CD4-positive, alpha-beta T cell treated with Interleukin-17A for 4 hours (primary cell): ENCODE data around the gene PUS7L.
"Not testable (repeated sequence)": the region's sequence is repeated elsewhere in the genome, so short reads cannot be mapped to it uniquely, and the experiment has no call there.

Source experiments
- DNase-seq: peaks from one replicate; pipeline ENCODE4 v3.0.0-alpha.2; 2020; ENCODE audit warnings: mixed read lengths

The PUS7L gene

DNA sequence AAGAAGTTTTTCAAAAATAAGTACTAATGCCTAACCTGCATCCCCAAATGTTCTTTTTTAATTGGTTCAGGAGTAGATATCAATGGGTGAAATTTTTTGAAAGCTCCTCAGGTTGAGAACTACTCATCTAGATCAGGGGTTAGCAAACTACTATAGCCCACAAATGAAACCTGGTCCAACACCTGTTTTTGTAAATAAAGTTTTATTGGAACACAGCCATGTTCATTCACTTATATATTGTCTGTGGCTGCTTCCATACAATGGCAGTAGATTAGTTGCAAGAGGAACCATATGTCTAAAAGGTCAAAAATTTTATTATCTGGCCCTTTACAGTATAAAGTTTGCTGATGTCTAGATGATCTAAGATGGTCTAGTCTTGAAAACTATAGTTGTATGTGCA lies 13.8 kb downstream of the PUS7L start:
- no peak for DNase-seq

GRCh38 chr12:43742106-43742505 lies 16.5 kb downstream of the PUS7L start:
- no peak for DNase-seq

DNA sequence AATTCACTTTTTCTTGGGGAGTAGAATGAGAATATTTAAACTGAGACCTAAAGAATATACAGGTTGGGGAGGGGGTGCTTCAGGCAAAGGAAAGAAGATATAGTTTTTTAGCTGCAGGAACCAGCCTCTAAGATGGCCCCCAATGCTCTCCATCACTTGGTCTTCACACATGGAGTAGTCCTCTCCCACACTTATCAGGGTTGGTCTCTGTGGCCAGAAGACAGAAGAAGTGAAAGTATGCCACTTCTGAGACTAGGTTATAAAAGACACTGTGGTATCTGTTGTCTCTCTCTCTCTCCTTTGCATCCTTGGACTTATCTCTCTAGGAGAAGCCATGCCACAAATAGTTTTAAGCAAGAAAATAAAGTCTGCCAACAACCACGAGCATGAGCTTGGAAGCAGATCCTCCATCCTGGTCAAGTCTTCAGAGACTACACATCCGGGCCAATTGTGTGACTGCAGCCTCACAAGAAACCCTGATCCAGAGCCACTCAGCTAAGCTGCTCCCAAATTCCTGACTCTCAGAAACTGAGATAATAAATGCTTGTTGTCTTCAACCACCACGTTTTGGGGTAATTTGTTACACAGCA lies 18.0 kb downstream of the PUS7L start:
- DNase-seq, result no peak

GRCh38 chr12:43737646-43738045 lies 20.9 kb downstream of the PUS7L start:
- DNase-seq, result no peak

DNA sequence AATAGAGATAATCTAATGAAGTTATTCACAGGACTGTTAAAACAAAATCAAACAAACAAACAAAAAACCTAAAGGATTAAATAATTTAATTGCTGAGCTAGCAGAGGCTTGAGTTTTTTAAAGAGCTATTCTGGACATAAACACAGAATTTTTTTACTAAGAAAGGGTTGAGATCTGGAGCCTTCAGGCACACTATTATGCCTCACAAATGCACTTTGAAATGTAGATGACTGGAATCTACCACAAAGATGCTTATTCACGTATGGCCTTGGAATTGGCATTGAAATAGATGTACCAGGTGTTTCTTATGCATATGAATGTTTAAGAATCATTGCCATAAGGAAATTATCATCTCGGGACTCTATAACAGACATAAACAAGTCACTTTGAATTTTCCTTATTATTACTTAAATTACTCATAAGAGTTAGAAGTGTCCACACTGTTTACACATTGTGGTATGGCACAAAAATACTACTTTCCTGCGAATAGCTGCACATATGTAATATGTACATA lies 21.6 kb downstream of the PUS7L start:
- DNase-seq, result no peak

GRCh38 chr12:43733687-43734086 lies 24.9 kb downstream of the PUS7L start:
- no peak for DNase-seq

DNA sequence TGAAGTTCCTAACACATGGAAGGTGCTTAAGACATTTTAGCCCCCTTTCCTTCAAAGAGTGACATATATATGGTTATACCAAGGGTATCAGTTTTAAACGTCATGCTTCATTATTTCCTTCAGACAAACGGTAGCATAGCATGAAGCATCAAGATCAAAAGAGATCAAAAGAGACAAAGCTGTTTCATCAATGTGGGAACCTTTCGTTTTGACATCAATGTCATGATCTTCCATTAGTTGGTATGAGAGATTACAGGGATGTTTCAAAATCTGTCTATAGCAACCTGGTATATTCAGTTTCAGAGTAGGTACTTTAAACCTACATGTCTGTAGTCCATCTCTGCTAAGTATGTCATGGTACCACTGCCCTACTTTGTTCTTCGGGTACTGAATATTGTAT lies 28.3 kb downstream of the PUS7L start:
- no peak for DNase-seq

GRCh38 chr12:43728698-43729097 lies 29.9 kb downstream of the PUS7L start:
- DNase-seq, result no peak

- no peak for DNase-seq
Observed at GRCh38 chr12:43728117-43728516, 30.5 kb downstream of the PUS7L start.

GRCh38 chr12:43723134-43723533 lies 35.5 kb downstream of the PUS7L start:
- no peak for DNase-seq

GRCh38 chr12:43722621-43723020 lies 36.0 kb downstream of the PUS7L start:
- DNase-seq, result no peak

GRCh38 chr12:43711348-43711747 lies 47.2 kb downstream of the PUS7L start:
- no peak for DNase-seq

DNA sequence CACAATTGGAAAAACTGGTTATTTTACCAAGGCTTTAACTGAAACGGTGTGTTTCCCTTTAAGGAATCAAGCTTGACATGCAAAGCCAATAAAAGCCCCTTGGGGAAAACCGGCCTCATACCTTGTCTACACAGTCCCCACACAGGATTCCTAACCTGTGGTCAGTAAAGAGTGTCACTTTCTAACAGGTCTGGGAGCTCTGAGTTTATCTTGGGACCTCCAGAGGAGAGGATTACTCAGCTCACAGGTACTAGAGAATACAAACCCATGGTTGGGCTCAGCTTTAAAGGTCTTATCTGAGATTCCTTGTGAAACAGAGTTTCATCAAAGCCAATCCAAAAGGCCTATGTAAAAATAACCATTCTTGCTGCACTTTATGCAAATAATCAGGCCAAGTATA lies 54.8 kb downstream of the PUS7L start:
- not testable (repeated sequence) for DNase-seq

DNA sequence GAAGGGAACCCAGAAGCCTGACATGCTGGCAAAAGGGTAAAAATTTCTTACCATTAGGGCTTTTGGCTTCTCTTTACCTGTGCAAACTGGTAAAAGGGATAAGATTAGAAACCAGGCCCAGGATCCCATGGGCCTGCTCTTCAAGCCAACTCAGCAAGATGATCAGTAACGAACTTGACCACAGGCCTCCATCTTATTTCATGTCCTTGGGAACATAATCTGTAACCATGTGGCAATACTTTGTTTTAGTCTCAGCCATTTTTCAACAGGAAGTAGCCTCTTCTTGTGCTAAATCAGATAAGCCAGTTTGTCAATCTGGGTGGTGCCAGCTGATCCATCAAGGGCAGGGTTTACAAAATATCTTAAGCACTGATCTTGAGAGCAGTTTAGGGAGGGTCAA lies 57.4 kb downstream of the PUS7L start:
- DNase-seq, result not testable (repeated sequence)

DNA sequence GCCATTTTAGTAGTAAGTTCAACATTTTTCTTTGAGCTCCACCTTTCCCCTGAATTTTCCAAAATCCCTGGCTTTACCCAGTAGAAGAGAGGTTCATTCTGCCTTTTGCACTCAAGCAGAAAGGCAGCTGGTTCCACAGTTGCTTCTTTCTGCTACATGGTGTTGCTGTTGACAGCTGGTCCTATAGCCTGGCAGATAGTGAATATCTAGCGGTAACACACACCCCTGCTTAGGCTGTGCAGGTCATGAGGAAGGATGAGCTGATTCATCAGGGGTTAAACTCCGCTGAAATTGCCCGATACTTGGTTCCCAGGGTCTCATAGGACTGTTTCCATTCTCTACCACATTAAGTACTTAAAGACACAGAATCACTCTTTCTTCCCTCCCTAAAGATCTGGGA lies 62.4 kb downstream of the PUS7L start:
- no peak for DNase-seq

DNA sequence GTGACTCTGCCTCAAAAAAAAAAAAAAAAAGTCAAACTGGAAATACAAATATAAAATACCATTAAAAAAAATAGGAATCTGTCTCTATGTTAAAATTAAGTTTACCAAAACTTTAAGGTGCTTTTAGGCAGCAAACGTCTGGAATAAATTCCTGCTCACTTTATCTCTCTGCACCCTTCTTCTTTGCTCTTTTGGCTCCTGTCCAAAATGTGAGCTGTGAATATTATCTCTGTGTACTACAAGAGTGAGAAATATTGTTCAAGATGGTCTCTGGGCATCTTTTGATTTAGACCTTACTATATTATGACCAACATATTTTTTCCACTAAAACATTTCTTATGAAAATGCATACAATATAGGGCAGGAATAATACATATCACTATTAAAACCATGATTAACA lies 63.7 kb downstream of the PUS7L start:
- no peak for DNase-seq

DNA sequence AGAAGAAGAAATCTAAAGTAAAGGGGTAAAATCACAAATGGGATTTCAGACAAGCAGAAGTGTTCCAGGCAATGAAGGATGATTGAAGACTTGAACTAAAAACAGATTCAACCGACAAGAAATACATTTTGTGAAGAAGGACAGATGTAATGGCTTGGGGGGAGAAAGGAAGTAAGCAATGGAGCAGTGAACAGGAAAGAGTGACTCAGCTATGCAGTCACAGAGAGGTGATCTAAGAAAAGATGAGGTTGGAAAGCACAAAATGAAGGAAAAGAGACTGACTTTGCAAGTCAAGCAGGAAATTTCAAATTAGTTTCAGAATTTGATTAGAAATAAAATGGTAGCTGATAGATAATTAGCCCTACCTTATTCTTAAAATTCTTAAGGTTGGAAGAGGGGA lies 66.5 kb downstream of the PUS7L start:
- DNase-seq, result no peak

DNA sequence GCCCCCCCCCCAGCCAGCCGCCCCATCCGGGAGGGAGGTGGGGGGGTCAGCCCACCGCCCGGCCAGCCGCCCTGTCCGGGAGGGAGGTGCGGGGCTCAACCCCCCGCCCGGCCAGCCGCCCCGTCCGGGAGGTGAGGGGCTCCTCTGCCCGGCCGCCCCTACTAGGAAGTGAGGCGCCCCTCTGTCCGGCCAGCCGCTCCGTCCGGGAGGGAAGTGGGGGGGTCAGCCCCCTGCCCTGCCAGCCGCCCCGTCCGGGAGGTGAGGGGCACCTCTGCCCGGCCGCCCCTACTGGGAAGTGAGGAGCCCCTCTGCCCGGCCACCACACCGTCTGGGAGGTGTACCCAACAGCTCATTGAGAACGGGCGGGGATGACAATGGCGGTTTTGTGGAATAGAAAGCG lies 73.1 kb downstream of the PUS7L start:
- DNase-seq, result not testable (repeated sequence)

DNA sequence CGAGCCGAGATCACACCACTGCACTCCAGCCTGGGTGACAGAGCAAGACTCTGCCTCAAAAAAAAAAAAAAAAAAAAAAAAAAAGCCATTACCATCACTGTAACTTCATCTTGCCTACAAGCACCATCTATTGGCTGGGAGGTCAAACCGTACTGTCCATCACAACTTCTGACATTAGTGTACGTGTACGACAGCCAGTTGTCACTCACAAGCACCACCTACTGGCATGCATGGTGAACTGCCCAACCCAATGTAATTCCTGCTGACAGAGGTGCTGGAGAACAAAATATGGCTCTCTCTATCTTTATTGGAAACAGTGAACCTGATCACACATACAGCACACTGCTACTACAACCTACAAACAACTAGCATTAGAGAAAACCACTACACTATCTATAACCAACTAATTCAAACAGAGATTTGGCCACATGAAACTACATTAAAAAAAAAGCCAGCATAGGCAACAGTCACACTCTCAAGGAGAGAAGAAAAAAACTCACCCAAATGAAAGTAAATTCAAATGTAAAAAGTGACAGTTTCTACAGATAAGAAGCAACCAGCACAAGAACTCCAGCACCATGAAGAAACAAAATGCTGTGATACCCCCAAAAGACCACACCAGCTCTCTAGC lies 82.3 kb downstream of the PUS7L start:
- DNase-seq, result no peak

DNA sequence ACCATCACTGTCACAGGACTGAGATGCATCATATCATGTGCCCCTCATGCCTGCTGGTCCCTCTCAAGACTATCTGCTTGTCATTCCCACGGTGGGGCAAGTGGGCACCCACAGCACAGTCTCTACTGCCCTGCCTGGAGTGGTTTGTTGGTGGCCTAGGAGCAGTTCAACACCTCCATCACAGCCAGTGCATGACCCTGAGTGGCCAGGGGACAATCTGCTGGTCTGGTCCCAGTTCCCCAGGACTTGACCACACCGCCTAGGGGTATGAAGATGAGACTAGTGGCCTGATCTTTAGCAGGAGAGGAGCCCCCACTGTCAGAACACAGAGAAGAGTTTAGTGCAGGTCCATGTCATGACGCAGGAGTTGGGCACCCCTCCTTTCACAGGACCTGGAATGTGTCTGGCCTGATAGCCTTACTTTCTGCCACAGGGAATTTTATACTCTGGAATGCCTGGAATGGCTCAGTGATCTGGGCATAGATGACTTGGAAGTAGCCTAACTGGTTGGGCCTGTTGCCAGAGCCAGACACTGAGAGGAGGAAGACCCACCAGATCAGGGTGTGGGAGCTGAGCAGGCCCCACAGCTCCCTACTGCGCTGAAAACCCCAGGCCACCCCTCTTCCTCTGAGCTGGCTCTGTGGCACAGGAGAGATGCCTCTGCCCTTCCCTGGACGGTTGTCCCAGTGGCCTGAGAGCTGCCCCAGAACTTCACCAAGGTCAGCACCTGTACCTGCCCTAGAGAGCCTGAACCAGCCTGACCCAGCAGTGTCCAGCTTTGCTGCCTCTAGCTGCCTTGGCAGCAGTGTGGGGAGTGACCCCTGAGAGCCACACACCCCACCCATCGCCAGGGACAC lies 83.3 kb downstream of the PUS7L start:
- no peak for DNase-seq

DNA sequence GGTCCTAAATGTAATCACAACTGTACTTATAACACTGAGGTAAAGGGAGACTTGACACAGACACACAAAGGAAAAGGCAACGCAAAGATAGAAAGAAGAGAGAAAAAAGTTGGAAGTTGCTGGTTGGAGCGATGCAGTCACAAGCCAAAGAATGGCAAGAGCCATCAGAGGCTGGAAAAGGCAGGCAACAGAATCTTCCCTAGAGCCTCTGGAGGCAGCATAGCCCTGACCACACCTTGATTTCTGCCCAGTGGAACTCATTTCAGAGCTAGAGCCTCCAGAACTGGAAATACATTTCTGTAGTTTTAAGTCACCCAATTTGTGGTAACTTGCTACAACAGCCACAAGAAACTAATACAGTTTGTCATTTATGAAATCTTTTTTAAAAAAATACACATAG lies 89.2 kb downstream of the PUS7L start:
- DNase-seq, result no peak
